GM12878 (cell line): ENCODE data around the gene PTPRQ. TPM values are rescaled to one million over a fixed set of nuclear protein-coding genes. Genes with fewer than 3 reads are reported as not detected.

Experiments used
- ATAC-seq: fragments of 200-7000 bp; cut with Tn5 transposase; 3 replicates; pipeline ENCODE4 v1.9.1; 2020; ENCODE audit warnings: mild to moderate bottlenecking, moderate library complexity
- BruUV-seq: library from RNA; stranded (reverse); fragments of 400-500 nt; replicated peaks from 2 replicates; lab custom pipeline; 2021; lab: Mats Ljungman, UMichigan
- CTCF ChIA-PET: fragments of 300-600 bp; sonication (Branson Sonifier 250); formaldehyde crosslinking; extraction: SDS; loops from one replicate; lab custom pipeline; 2021; ENCODE audit warnings: inconsistent platforms; lab: Yijun Ruan, JAX
- POLR2A ChIA-PET: fragments of 350-600 bp; formaldehyde crosslinking; extraction: SDS; loops from one replicate; lab custom pipeline; 2021; ENCODE audit warnings: inconsistent platforms; lab: Charles Lee
- RAD21 ChIA-PET: fragments of 300-600 bp; sonication (Branson Sonifier 250); formaldehyde crosslinking; loops from one replicate; lab custom pipeline; 2023; ENCODE audit warnings: antibody characterized with exemption; ENCODE audit not compliant: unreplicated experiment; lab: Charles Lee
- SMC1A ChIA-PET: fragments of 300-600 bp; sonication (Branson Sonifier 250); formaldehyde crosslinking; loops from one replicate; lab custom pipeline; 2023; ENCODE audit not compliant: unreplicated experiment, uncharacterized antibody; lab: Charles Lee
- DNase-seq: peaks from one replicate; pipeline ENCODE4 v3.0.0-alpha.2; 2011; ENCODE audit warnings: low read depth, low spot score
- FAIRE-seq: peaks from 3 replicates; lab custom pipeline; 2011; peaks lifted over from hg19 to GRCh38; lab: Jason Lieb, UNC
- H2AFZ ChIP-seq: 2 replicates; pipeline ENCODE4 v1.6.0; 2011; ENCODE audit warnings: low read depth, low read length, control low read depth; ENCODE audit not compliant: control insufficient read depth
- H3K27ac ChIP-seq: 2 replicates; pipeline ENCODE4 v1.5.1; 2011; ENCODE audit warnings: control low read depth; ENCODE audit not compliant: control insufficient read depth, insufficient read depth
- H3K27me3 ChIP-seq, 2 experiments: replicated peaks in 1 of 2; 2 replicates each; pipeline versions ENCODE4 v1.6.0 to v1.6.1; 2011; ENCODE audit warnings: low read length in 1 of 2; ENCODE audit not compliant: control insufficient read depth in 2 of 2, insufficient read depth in 2 of 2
- H3K36me3 ChIP-seq, 2 experiments: 2 replicates each; pipeline ENCODE4 v1.5.1; 2011; ENCODE audit warnings: low read length in 1 of 2; ENCODE audit not compliant: control insufficient read depth in 2 of 2, insufficient read depth in 2 of 2
- H3K4me1 ChIP-seq: 2 replicates; pipeline ENCODE4 v1.6.1; 2011; ENCODE audit warnings: mild to moderate bottlenecking, low read length, moderate library complexity, mixed read lengths; ENCODE audit not compliant: control insufficient read depth, insufficient read depth
- H3K4me2 ChIP-seq: 2 replicates; pipeline ENCODE4 v1.6.0; 2011; ENCODE audit warnings: control low read depth; ENCODE audit not compliant: control insufficient read depth, insufficient read depth
- H3K4me3 ChIP-seq: fragments of 200-600 bp; sonication (generic); 2 replicates; pipeline ENCODE4 v1.5.1; 2016
- H3K79me2 ChIP-seq: 2 replicates; pipeline ENCODE4 v1.6.0; 2011; ENCODE audit warnings: low read length; ENCODE audit not compliant: control insufficient read depth, insufficient read depth
- H3K9ac ChIP-seq: 2 replicates; pipeline ENCODE4 v1.8.0; 2011; ENCODE audit warnings: low read length, control low read depth, mixed read lengths; ENCODE audit not compliant: control insufficient read depth, insufficient read depth
- H3K9me3 ChIP-seq: replicated peaks from 3 replicates; pipeline ENCODE4 v1.5.1; 2011; ENCODE audit warnings: mild to moderate bottlenecking, low read length; ENCODE audit not compliant: control insufficient read depth, insufficient read depth
- H4K20me1 ChIP-seq: 2 replicates; pipeline ENCODE4 v1.6.0; 2011; ENCODE audit not compliant: control insufficient read depth, insufficient read depth
- BCLAF1 ChIP-seq: fragments of 450-650 bp; IDR thresholded peaks from 2 replicates; pipeline ENCODE4 v1.6.1; 2017; ENCODE audit warnings: antibody characterized with exemption, mild to moderate bottlenecking, moderate library complexity
- IRF5 ChIP-seq: fragments of 450-650 bp; IDR thresholded peaks from 2 replicates; pipeline ENCODE4 v1.6.1; 2017; ENCODE audit warnings: borderline replicate concordance
- JUNB ChIP-seq: IDR thresholded peaks from 2 replicates; pipeline ENCODE4 v1.6.1; 2016; ENCODE audit warnings: antibody characterized with exemption, mild to moderate bottlenecking
- KLF5 ChIP-seq: fragments of 450-650 bp; IDR thresholded peaks from 2 replicates; pipeline ENCODE4 v1.6.1; 2014; ENCODE audit warnings: mild to moderate bottlenecking; ENCODE audit not compliant: partially characterized antibody
- SP1 ChIP-seq: IDR thresholded peaks from one replicate; pipeline ENCODE4 v1.6.1; 2011; ENCODE audit warnings: low read depth, low read length
- SPI1 ChIP-seq: IDR thresholded peaks from 2 replicates; pipeline ENCODE4 v1.6.1; 2011; ENCODE audit warnings: low read depth, mild to moderate bottlenecking, low read length, moderate library complexity, borderline replicate concordance; ENCODE audit not compliant: insufficient read depth
- WRNIP1 ChIP-seq: IDR thresholded peaks from 2 replicates; pipeline ENCODE4 v1.6.1; 2011; ENCODE audit warnings: low read depth, low read length, improper control_type of control experiment, borderline replicate concordance
- WGBS: methylation state at CpG from one replicate; pipeline ENCODE4 v1.1.6; 2016; ENCODE audit warnings: low lambda C conversion rate; ENCODE audit not compliant: insufficient replicate concordance, insufficient coverage; ENCODE audit errors: missing lambda C conversion rate; 5-methylcytosine and 5-hydroxymethylcytosine counted together
- in situ Hi-C: fragments of 300-500 bp; cut with MboI; formaldehyde crosslinking; loops from 9 replicates; pipeline ENCODE4 v1.14.3; 2018; ENCODE audit warnings: mixed read lengths
- intact Hi-C: fragments of 100-400 bp; cut with micrococcal nuclease; formaldehyde crosslinking; loops from one replicate; pipeline ENCODE4 v1.14.2; 2022; ENCODE audit not compliant: unreplicated experiment
- polyA plus RNA-seq, 11 experiments: library from polyadenylated mRNA; depleted of rRNA in 4 of 11; unstranded in 6 of 11; stranded (reverse) in 5 of 11; fragments of >200 nt; fragmentation: Nextera tagmentation in 4 of 11; fragmentation: Illumina TruSeq in 1 of 11; extraction: Ambion mirVana in 4 of 11; extraction: Trizol in 1 of 11; gene quantifications; 1 replicate in 1 of 11; 2 replicates in 10 of 11; pipeline versions ENCODE4 v1.2.1 to v1.2.3, GENCODE V29; 2011 to 2016; ENCODE audit warnings: inconsistent platforms in 2 of 11, missing spikeins in 2 of 11, low read depth in 1 of 11
- total RNA-seq, 4 experiments: library from RNA; depleted of rRNA in 3 of 4; stranded (reverse); fragments of >200 nt in 3 of 4; fragmentation: Illumina TruSeq in 1 of 4; extraction: Trizol in 1 of 4; gene quantifications; 2 replicates each; pipeline versions ENCODE4 v1.2.1 to v1.2.3, GENCODE V29; 2013 to 2021

PTPRQ gene
- total and polyA plus RNA-seq, 10 of the 15 experiments (the other 5 are each of a cell fraction or from before 2014, with no cell fraction given) = 0.01 TPM; not detected in 9

- CTCF ChIA-PET = no interaction called here
- Histone ChIP-seq H3K79me2 (no peaks in the 10 kb centered on the region), H3K27ac (no peak overlapping the region), H3K4me1 (no peaks in the 10 kb centered on the region), H3K4me3 (no peak overlapping the region), H3K27me3 (no peaks in the 10 kb centered on the region), H3K36me3 (no peaks in the 10 kb centered on the region), H4K20me1 (no peaks in the 10 kb centered on the region), H3K4me2 (no peak overlapping the region), H2AFZ (no peak overlapping the region), H3K9me3 (no peaks in the 10 kb centered on the region), H3K9ac (no peak overlapping the region)
- 9% methylated on average over 2 of the region's 2 CpGs for WGBS
- POLR2A ChIA-PET = no interaction called here
- DNase-seq (no peak), FAIRE-seq (peak; percentile 69), ATAC-seq (peak; percentile 64)
- intact Hi-C loops = no loop called here
- TF ChIP-seq SP1 = no peak
- no peak for TF ChIP-seq JUNB
- peak; percentile 59; the same call in 1 of the 2 replicates for TF ChIP-seq SPI1
- SMC1A ChIA-PET = interaction anchor here (1.2 kb wide), 1 partner anchor 22 kb away, joined by 3 read pairs; no protein-coding TSS in a partner anchor
- no TSS peak for BruUV-seq
- in situ Hi-C loops = no loop called here
- RAD21 ChIA-PET = no interaction called here
Observed at GRCh38 chr12:80504389-80505163, 60.5 kb downstream of the PTPRQ start.

- Histone ChIP-seq H2AFZ (no peak overlapping the region), H3K9me3 (no peaks in the 10 kb centered on the region), H3K36me3 (no peaks in the 10 kb centered on the region), H3K9ac (no peak overlapping the region), H3K4me1 (no peaks in the 10 kb centered on the region), H3K4me2 (no peak overlapping the region), H3K27ac (no peak overlapping the region), H4K20me1 (no peaks in the 10 kb centered on the region), H3K27me3 (no peaks in the 10 kb centered on the region; a peak in 1 of 4 replicates), H3K79me2 (no peaks in the 10 kb centered on the region), H3K4me3 (no peak overlapping the region)
- no peak for ATAC-seq
- BruUV-seq = no TSS peak
- no peak for DNase-seq
- in situ Hi-C loops (no loop called here), intact Hi-C loops (no loop called here)
- WGBS = 11% methylated on average over 1 of the region's 1 CpG
- ChIA-PET POLR2A (no interaction called here), RAD21 (no interaction called here), SMC1A (no interaction called here), CTCF (no interaction called here)
- TF ChIP-seq IRF5 (no peak), KLF5 (no peak), WRNIP1 (no peak), BCLAF1 (no peak)
- FAIRE-seq = no peak
Observed at GRCh38 chr12:80509781-80510556, 65.9 kb downstream of the PTPRQ start.
